Heart left ventricle (tissue), 16 donors: ENCODE data around the gene MCTP1. TPM values are rescaled to one million over a fixed set of nuclear protein-coding genes. Genes with fewer than 3 reads are reported as not detected.
A peak's percentile ranks its signal among the peaks of the same experiment; 100 is the strongest.

ENCODE experiments used
- ATAC-seq, 4 donors: fragments of 200-7000 bp; cut with Tn5 transposase; one replicate each; pipeline ENCODE4 v1.9.1; 2020 to 2022; ENCODE audit warnings: moderate library complexity in 4 of 4, mild to moderate bottlenecking in 3 of 4, moderate number of reproducible peaks in 1 of 4
- DNase-seq, 5 donors: peaks; one replicate each; pipeline ENCODE4 v3.0.0-alpha.2; 2020
- H3K27ac ChIP-seq, 12 donors: fragments of 200-600 bp; sonication (generic) in 4 of 12; one replicate each; pipeline versions ENCODE4 v1.5.0 to v1.8.0; 2016 to 2022; ENCODE audit warnings: mild to moderate bottlenecking in 2 of 12
- H3K27me3 ChIP-seq, 9 donors: fragments of 200-600 bp; sonication (generic) in 2 of 9; one replicate each; pipeline versions ENCODE4 v1.5.1 to v1.8.0; 2016 to 2022; ENCODE audit warnings: mild to moderate bottlenecking in 3 of 9
- H3K36me3 ChIP-seq, 9 donors: fragments of 200-600 bp; sonication (generic) in 2 of 9; one replicate each; pipeline versions ENCODE4 v1.5.0 to v1.8.0; 2018 to 2022; ENCODE audit warnings: mild to moderate bottlenecking in 2 of 9
- H3K4me1 ChIP-seq, 12 donors: fragments of 200-600 bp; sonication (generic) in 4 of 12; one replicate each; pipeline versions ENCODE4 v1.5.0 to v1.8.0; 2016 to 2022; ENCODE audit warnings: mild to moderate bottlenecking in 3 of 12
- H3K4me3 ChIP-seq, 12 donors: fragments of 200-600 bp; sonication (generic) in 4 of 12; one replicate each; pipeline versions ENCODE4 v1.5.0 to v1.8.0; 2017 to 2022; ENCODE audit warnings: mild to moderate bottlenecking in 9 of 12, moderate library complexity in 4 of 12
- H3K9me3 ChIP-seq, 12 donors: fragments of 200-600 bp; sonication (generic) in 4 of 12; one replicate each; pipeline versions ENCODE4 v1.5.0 to v1.8.0; 2016 to 2022; ENCODE audit warnings: mild to moderate bottlenecking in 1 of 12
- POLR2A ChIP-seq, 2 donors: fragments of 450-650 bp; IDR thresholded peaks; one replicate each; pipeline ENCODE4 v1.6.1; 2017; ENCODE audit warnings: antibody characterized with exemption in 2 of 2, mild to moderate bottlenecking in 2 of 2, moderate library complexity in 2 of 2
- WGBS, 4 donors: extraction: QIAGEN DNeasy Blood & Tissue Kit in 2 of 4; methylation state at CpG; one replicate each; pipeline versions ENCODE4 v1.1.5 to v1.1.7; 2013 to 2018; 5-methylcytosine and 5-hydroxymethylcytosine counted together
- intact Hi-C, 10 donors: fragments of 100-400 bp; cut with DNase I; formaldehyde crosslinking; loops; one replicate each; pipeline versions ENCODE4 v1.11.1 to v1.14.2; 2022
- polyA plus RNA-seq, 2 donors: library from polyadenylated mRNA; stranded (reverse); fragments of 200-250 nt; gene quantifications; one replicate each; pipeline ENCODE4 v1.2.3, GENCODE V29; 2013
- total RNA-seq, 9 donors: library from RNA; depleted of rRNA in 2 of 9; stranded (reverse); fragments of >200 nt in 2 of 9; fragmentation: NEBNext Ultra II Directional in 3 of 9; extraction: Animal tissue kit (Norgen Biotek cat#: 25700) in 3 of 9; gene quantifications; one replicate each; pipeline versions ENCODE4 v1.1.0 to v1.2.4, GENCODE V29; 2016 to 2023
- TF ChIP-seq, protein P1 (sequence below), 12 donors: fragments of 200-600 bp; sonication (generic) in 4 of 12; IDR thresholded peaks; one replicate each; pipeline versions ENCODE4 v1.5.0 to v1.8.0; 2018 to 2022; ENCODE audit warnings: antibody characterized with exemption in 12 of 12, mild to moderate bottlenecking in 5 of 12
- donor health status: ischemic (EF 13 %, LVEDD 7.1; RV severe dilation, severe dysfunction).
- donor health status: healthy with polysubstance abuse.
- donor health status: DM: no; HTN: yes; CAD: no.
- donor health status: DM: no; HTN: no; CAD: no.
- donor health status: ischemic (EF 25% LVEDD 6.9; RV normal size, moderate dysfunction).
- donor health status: ischemic (EF 25% LVEDD 5.7; RV mildly dilated, moderate dysfunction).
- donor health status: healthy.
- donor health status: DM: yes; HTN: yes; CAD: no.
- donor health status: ischemic (EF 35%, LVEDD 5.7; RV mildly dilated, moderate dysfunction).
- donor health status: nonischemic (EF 11% LVEDD 7.7; RV severe dilation, severe dysfunction).
- donor health status: DM: yes; HTN: yes; CAD: no.
- donor health status: PGD.
- donor health status: ischemic (EF 29% LVEDD 5.4; RV normal size, mild dysfunction).
- donor health status: nonischemic (EF 23%, LVEDD 6.1; RV moderate dilation, normal function).

The MCTP1 gene
- total and polyA plus RNA-seq, 11 donors, result 0.91 to 28.4 (median 6.1) TPM

GRCh38 chr5:94661086-94661485 lies 623.8 kb downstream of the MCTP1 start:
- H3K27ac ChIP-seq, result no peak overlapping the region
- H3K27me3 ChIP-seq, result no peaks in the 10 kb centered on the region
- TF ChIP-seq, protein P1, sequence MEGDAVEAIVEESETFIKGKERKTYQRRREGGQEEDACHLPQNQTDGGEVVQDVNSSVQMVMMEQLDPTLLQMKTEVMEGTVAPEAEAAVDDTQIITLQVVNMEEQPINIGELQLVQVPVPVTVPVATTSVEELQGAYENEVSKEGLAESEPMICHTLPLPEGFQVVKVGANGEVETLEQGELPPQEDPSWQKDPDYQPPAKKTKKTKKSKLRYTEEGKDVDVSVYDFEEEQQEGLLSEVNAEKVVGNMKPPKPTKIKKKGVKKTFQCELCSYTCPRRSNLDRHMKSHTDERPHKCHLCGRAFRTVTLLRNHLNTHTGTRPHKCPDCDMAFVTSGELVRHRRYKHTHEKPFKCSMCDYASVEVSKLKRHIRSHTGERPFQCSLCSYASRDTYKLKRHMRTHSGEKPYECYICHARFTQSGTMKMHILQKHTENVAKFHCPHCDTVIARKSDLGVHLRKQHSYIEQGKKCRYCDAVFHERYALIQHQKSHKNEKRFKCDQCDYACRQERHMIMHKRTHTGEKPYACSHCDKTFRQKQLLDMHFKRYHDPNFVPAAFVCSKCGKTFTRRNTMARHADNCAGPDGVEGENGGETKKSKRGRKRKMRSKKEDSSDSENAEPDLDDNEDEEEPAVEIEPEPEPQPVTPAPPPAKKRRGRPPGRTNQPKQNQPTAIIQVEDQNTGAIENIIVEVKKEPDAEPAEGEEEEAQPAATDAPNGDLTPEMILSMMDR (IDR thresholded peaks at IDR 0.05), result no peak
- TF ChIP-seq POLR2A (IDR thresholded peaks at IDR 0.05), result no peak
- intact Hi-C loops, result no loop called here
- H3K9me3 ChIP-seq, result peaks cover 0 to 29% (median 13%) of the 10 kb centered on the region in 12 donors
- no peak overlapping the region for H3K4me3 ChIP-seq
- ATAC-seq (peak in 1 of 4 donors; percentile 10), DNase-seq (no peak)
- H3K4me1 ChIP-seq, result no peaks in the 10 kb centered on the region
- WGBS, 4 donors, result 88 to 95% (median 89%) methylated on average over 3 of the region's 3 CpGs
- H3K36me3 ChIP-seq, result peaks cover 0 to 57% (median 26%) of the 10 kb centered on the region in 9 donors

DNA sequence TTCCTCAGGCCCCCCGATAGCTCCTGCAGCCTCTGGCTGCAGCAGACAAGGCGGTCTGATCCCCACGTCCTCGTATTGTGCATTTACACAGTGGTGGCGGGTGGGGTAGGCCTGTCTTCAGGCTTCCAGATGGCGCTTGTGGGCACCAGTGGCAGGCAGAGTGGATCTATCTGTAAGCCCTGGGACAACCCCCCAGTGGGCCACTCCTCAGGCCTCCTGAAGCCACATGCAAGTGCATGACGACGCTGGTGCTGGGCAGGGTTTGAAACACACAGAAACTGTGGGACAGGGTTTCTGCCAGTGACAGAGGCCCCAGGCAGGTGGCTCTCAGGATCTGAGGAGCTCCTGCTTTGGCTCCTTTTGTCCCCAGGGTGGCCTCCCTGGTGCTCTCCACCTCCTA lies 624.4 kb downstream of the MCTP1 start:
- H3K36me3 ChIP-seq, result peaks cover 0 to 58% (median 22%) of the 10 kb centered on the region in 9 donors
- H3K27ac ChIP-seq, result no peak overlapping the region
- H3K27me3 ChIP-seq, result no peaks in the 10 kb centered on the region
- DNase-seq, result no peak
- WGBS, 4 donors, result 88 to 100% (median 98%) methylated on average over 5 to 8 of the region's 8 CpGs
- TF ChIP-seq POLR2A (IDR thresholded peaks at IDR 0.05), result no peak
- TF ChIP-seq, protein P1 (IDR thresholded peaks at IDR 0.05), result no peak
- no peak for ATAC-seq
- H3K4me1 ChIP-seq, result no peaks in the 10 kb centered on the region
- H3K4me3 ChIP-seq, result no peak overlapping the region
- peaks cover 0 to 35% (median 16%) of the 10 kb centered on the region in 12 donors for H3K9me3 ChIP-seq
- intact Hi-C loops, result no loop called here

DNA sequence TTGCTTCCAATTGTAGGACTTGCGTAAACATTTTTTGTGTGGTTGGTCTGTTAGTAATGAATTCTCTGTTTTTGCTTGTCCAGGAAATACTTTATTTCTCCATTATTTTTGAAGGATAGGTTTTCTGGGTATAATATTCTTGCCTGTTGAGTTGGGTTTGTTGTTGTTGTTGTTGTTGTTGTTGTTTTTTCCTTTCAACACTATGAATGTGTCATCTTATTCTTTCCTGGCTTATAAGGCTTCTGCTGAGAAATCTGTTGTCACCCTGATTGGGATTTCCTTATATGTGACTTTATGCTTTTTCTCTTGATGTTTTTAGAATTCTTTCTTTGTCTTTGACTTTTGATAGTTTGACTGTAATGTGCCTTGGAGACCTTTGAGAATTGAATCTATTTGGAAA lies 626.6 kb downstream of the MCTP1 start:
- peaks cover 0 to 51% (median 19%) of the 10 kb centered on the region in 12 donors for H3K9me3 ChIP-seq

More for the DNA sequence above, 626.6 kb downstream of the MCTP1 start:
- no peaks in the 10 kb centered on the region for H3K4me1 ChIP-seq
- H3K27me3 ChIP-seq, result no peaks in the 10 kb centered on the region
- peaks cover 0 to 57% (median 14%) of the 10 kb centered on the region in 9 donors for H3K36me3 ChIP-seq
- no peak overlapping the region for H3K4me3 ChIP-seq
- ATAC-seq, result no peak
- intact Hi-C loops, result no loop called here
- TF ChIP-seq, protein P1 (IDR thresholded peaks at IDR 0.05), result no peak
- TF ChIP-seq POLR2A (IDR thresholded peaks at IDR 0.05), result no peak
- DNase-seq, result no peak
- no peak overlapping the region for H3K27ac ChIP-seq
- WGBS, 4 donors, result 97 to 100% (median 99%) methylated on average over 1 of the region's 1 CpG

Other genes with a start within 250 kb of the MCTP1 start
- gene FAM81B, start 106.3 kb upstream of the MCTP1 start, total RNA-seq, result 1 to 10 TPM in 8 of 9 donors, not detected in 1; 1.2 to 6.6 (median 1.9) TPM
- 1 to 10 TPM in 1 of 2 donors, not detected in 1; 4.3 TPM for gene FAM81B, start 106.3 kb upstream of the MCTP1 start, polyA plus RNA-seq